ENCODE results near the gene GCN1.

Gene GCN1

GRCh38 chr12:120121343-120121742, 73.2 kb downstream of the GCN1 start:
- in situ Hi-C loops (cut with MboI; ENCODE audit: low sequenced_read_pairs): no loop called here

DNA sequence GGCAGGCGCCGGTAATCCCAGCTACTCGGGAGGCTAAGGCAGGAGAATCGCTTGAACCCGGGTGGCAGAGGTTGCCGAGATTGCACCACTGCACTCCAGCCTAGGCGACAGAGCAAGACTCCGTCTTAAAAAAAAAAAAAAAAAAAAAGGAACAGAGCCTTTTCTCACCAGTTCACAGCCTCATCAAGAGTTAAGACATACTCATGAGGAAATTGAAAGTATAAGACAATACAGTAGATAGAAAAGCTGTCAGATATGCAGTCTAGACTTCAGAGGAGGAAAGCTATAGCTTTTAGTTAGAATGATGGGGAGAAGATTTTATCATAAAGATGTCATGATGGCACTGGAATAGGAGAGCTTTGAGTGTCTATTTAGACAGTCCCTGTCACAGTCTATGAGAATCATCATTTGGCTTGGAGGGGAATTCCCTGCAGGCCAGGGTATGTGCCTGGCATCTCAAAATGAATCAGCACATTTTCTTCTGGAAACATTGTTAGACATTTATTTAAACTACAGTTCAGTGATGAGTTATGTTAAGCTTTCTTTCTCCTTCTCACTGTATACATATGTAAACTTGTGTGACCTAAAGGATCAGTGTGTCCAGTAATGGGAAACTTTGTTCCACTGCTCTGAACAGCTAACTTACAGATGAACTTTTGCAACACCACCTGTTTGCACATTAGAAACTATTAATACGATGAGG, 75.1 kb downstream of the GCN1 start:
- in situ Hi-C loops (cut with MboI; ENCODE audit: low sequenced_read_pairs): no loop called here

GRCh38 chr12:120118321-120119061, 76.0 kb downstream of the GCN1 start:
- in situ Hi-C loops (cut with MboI; ENCODE audit: low sequenced_read_pairs): no loop called here

- in situ Hi-C loops (cut with MboI; ENCODE audit: low sequenced_read_pairs): no loop called here
Measured at GRCh38 chr12:120117961-120118320, 76.6 kb downstream of the GCN1 start.

DNA sequence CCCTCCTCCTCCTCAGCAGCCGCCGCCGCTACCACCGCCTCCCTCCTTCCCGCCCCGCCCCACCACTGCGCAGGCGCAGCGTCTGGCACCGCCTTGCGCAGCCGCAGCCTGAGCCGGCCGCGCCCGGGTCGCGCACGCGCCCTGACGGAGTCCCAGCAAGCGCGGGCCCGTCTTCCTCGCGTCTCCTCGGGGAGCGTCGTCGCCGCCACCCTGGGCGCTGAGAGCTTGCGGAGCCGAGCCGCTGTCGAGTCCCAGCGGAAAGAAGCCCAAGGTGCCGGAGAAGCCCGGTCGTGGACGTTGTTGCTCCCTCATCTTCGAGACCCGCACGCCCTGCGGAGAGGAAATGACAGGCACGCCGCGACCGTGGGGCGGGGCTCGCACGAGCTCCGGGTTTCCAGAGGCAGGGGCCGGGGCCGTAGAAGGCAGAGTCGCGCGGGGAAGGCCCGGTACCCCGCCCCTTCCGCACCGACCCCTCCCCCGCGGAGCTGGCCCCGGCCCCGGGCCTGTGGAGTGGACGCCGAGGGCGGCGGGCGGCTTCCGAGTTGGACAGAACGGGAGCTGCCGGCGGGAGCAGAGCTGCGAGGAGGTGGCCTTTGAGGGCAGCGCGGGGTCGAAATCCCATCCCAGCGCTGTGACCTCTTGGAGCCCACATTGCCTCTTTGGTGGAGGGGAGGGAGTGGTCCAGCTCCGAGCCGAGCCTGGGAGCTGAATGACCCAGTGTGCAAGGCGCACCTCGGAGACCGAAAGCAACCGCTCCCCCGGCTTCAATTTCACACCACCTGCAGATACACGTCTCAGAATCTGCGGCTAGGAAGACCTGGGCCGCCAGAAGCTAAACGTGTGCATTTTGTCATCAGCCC, 77.5 kb downstream of the GCN1 start:
- in situ Hi-C loops (cut with MboI; ENCODE audit: low sequenced_read_pairs): no loop called here

- in situ Hi-C loops (cut with MboI; ENCODE audit: low sequenced_read_pairs): no loop called here
Measured at GRCh38 chr12:120116441-120116791, 78.1 kb downstream of the GCN1 start, which contains the start of gene RAB35. Gene RAB35 (minus strand): TSS chr12:120116753. CDS start chr12:120116650, 103 bp downstream.

DNA sequence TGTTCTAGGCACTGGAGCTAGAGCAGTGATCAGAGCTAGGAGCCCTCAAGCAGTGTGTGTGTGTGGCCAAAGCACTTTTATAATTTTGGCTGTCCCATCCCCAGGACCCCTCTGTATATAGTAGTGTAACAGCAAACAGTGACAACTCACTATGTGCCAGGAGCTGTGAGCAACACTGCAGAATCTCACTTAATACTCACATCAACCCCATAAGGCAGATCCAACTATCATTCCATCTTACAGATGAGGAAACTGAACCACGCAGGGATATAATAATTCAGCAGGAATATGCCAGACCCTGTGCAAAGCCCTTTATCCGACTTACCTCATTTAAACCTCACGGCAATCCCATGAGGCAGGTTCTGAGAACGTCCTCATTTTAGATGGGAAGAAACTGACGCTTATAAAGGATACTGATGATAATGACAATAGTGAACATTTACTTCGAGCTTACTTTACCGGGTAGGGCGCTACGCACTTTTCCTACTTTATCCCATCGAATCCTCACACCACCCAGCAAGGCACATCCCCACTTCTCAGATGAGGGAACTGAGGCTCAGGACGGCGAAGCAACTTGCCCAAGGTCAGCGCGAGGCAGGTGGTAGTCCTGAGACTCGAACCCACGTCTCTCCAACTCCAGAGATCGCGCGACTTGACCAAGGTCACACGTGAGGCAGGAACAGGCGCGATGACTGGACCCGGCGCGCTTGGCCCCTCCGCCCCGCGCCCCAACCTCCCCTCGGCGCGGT, 78.6 kb downstream of the GCN1 start:
- in situ Hi-C loops (cut with MboI; ENCODE audit: low sequenced_read_pairs): no loop called here

DNA sequence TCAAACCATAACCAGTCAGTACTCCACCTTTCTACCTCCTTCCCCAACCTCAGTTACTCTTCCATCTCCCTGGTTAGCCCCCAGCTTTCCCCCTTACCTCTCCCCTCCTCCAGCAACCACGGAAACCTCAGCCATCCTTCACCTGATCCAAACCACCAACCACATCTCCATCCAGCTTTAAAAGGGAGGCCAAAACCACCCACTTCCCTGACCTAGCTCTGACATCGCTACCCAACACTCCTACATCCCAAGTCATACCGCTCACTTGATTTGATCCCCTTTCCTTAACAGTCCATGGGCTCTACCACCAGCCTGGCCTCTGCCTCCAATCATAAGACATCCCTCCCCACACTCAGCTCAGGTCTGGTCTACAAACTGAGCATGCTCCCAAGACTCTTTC, 79.4 kb downstream of the GCN1 start:
- in situ Hi-C loops (cut with MboI; ENCODE audit: low sequenced_read_pairs): no loop called here

- in situ Hi-C loops (cut with MboI; ENCODE audit: low sequenced_read_pairs): no loop called here
Measured at GRCh38 chr12:120110550-120111501, 83.7 kb downstream of the GCN1 start.

- in situ Hi-C loops (cut with MboI; ENCODE audit: low sequenced_read_pairs): no loop called here
Measured at GRCh38 chr12:120109570-120110267, 84.8 kb downstream of the GCN1 start.

DNA sequence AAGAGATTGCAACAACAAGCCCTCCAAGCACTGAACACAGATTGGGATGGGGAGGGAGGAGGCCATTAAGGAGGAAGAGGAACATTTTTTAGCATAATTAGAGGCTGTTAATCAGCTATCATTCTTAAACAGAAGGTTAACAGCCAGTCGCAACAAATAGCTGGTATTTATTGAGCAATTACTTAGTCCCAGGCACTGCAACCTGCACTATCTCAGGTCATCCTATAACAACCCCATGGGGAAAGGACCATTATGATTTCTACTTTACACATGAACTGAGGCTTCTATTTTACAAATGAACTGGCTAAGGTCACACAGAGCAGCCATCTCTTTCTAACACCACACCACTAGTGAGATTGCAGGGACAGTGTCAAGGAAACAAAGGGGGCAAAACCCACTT, 88.4 kb downstream of the GCN1 start:
- in situ Hi-C loops (cut with MboI; ENCODE audit: low sequenced_read_pairs): no loop called here

DNA sequence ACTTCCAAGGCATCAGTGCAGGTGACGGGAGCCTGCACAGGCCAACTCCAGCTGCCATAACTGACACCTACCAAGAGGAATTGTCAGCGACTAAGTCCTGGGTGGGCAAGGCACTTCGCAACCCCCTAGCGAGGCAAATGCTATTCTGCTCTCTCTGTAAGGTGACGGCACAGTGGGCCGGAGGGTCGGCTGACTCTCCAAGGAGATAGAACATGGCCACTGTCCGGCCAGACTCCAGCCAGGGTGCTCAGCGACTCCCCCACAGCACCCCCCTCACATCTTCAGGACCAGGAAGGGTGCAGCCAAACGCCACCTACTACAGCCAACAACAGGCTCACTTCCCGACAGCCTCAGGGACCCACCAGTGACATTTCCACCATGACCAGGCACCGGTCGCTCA, 91.1 kb downstream of the GCN1 start:
- in situ Hi-C loops (cut with MboI; ENCODE audit: low sequenced_read_pairs): no loop called here

DNA sequence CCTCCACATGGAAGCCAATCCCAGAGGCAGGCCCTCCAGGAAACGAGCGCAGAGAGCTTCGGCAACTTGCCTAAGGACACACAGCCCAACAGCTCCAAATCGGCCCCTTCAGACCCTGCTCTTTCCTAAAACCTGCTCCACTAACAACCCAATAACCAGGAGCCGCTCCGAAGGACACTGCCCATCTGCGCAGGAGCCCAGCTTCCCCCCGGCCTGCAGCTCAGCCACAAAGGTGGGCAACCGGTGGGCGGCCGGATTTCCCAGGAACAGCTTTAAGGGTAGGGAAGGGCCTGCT, 91.5 kb downstream of the GCN1 start:
- in situ Hi-C loops (cut with MboI; ENCODE audit: low sequenced_read_pairs): no loop called here

GRCh38 chr12:120102189-120103043, 92.1 kb downstream of the GCN1 start:
- in situ Hi-C loops (cut with MboI; ENCODE audit: low sequenced_read_pairs): no loop called here

- in situ Hi-C loops (cut with MboI; ENCODE audit: low sequenced_read_pairs): no loop called here
Measured at GRCh38 chr12:120101617-120102016, 92.9 kb downstream of the GCN1 start.

DNA sequence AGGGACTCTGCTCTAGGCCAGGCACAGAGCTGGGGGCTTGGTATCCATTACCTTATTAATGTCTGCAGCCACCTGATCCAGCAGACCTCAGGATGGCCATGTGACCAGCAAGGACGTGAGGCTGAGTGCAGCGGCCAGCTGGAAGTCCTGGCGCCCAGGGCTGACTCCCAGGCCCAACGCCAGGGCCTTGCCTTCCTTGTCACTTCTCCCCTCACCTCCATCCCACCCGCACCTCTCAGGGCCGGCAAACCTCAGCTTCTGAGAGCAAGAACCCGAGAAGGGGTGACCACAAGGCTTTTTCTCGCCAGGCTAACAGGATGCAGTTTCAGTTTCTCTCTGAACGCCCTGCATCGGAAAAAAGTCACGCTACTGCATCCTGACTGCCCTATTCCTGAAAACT, 93.3 kb downstream of the GCN1 start:
- in situ Hi-C loops (cut with MboI; ENCODE audit: low sequenced_read_pairs): no loop called here

DNA sequence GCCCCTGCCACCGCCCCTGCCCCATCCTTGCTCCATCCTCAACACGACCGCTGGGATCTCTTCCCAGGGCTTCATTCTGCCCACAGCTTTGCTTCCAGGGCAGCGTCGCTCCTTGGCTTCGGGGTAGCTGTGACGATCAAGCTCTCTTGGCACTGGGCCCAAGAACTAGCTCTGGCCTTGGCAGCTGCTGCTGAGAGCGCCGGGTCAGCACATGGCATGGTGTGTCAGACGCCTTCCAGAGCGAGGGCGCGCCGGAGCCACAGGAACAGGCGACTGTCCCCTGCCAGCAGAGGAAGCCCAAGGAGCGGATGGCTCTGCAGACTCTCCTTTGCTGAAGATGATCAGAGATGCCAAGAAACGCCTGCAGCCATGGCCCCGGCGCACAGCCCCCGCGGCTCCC, 93.9 kb downstream of the GCN1 start:
- in situ Hi-C loops (cut with MboI; ENCODE audit: low sequenced_read_pairs): no loop called here

- in situ Hi-C loops (cut with MboI; ENCODE audit: low sequenced_read_pairs): no loop called here
Measured at GRCh38 chr12:120099738-120100137, 94.8 kb downstream of the GCN1 start.
